NCI-H69 (cell line): ENCODE measurements around the gene PTX4.
"Not testable (repeated sequence)": the region's sequence is repeated elsewhere in the genome, so short reads cannot be mapped to it uniquely, and the experiment has no call there.

ENCODE experiments used
- DNase-seq: peaks from one replicate; lab custom pipeline; 2025; lab: John Stamatoyannopoulos, UW

Gene PTX4

GRCh38 chr16:1443980-1444729 lies 44.6 kb downstream of the PTX4 start, which contains the start of gene CCDC154:
Gene CCDC154 (minus strand): TSS chr16:1444556. CDS start chr16:1444322, 234 bp downstream.
- DNase-seq = no peak

DNA sequence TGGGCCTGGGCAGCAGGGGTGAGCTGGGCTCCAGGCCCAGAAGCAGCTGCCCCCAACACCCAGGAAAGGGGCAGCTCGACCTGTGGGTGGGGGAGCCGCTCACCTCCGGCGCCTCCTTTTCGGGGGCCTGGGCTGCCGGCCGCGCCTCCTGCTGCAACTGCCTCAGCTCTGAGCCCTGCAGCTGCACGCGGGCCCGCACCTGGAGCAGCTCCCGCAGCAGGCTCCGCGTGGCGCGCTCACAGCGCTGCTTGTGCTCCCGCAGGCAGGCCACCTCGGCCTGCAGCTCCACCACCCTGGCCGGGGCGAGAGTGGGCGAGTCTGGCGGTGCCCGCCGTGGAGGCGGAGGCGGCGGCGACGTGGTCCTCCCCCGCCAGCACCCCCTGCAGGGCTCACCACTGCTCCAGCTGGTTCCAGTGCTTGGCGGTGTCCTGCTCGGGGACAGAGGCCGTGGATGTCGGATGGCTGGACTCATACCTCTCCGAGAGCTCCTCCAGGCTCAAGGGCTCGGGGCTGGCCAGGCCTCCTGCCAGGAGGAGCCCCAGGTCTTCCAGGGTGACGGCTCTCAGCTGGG lies 45.3 kb downstream of the PTX4 start:
- DNase-seq = no peak

DNA sequence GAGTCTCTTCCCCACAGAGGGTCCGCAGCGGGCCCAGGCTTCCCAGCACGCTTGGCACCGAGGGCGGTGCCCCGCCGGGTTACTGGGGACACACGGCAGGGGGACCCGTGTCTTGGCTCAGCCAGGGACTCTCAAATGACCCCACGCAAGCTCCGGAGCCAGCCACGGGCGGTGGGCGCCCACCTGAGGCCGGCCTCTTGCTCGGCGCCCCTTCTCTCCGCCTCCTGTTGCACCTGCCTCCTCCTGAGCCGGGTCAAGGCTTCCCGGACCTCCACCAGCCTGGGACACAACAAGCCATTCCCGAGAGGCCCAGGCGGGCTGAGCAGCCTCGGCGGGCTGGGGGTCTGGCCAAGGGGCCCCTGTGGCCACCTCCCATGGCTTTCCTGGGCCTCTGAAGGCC lies 46.0 kb downstream of the PTX4 start:
- DNase-seq = no peak

- peak; percentile 26 for DNase-seq
Measured at GRCh38 chr16:1441391-1441829, 47.3 kb downstream of the PTX4 start.

GRCh38 chr16:1439699-1440074 lies 49.1 kb downstream of the PTX4 start:
- not testable (repeated sequence) for DNase-seq

DNA sequence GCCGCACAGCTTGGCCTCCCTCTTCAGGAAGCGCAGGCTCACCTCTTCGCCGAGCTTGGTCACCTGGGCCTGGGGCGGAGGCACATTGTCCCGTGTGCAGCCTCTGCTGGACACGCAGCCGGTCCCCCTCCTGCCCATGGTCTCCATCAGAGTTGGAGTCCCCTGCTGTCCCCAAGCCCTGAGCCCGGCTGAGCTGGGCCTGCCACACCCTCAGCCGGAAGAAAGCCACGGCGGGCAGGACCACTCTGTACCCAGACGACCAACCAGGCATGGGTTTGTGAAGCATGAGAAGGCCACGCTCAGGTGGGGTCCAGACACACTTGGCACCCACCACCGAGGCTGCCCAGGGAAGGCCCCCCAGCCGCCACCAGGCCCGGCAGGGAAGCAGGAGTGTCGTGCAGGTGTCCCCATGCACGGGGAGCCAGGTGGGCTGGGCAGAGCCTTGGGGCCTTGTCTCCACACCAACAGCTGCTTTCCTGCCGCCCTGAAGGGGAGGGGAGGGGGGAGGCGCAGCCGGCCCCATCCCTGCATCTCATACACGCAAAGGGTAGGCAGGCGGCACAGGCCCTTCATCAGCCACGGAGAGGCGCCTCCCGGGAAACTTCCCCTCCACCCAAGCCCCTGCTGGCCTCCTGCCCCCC lies 49.6 kb downstream of the PTX4 start:
- peak; percentile 75 for DNase-seq

DNA sequence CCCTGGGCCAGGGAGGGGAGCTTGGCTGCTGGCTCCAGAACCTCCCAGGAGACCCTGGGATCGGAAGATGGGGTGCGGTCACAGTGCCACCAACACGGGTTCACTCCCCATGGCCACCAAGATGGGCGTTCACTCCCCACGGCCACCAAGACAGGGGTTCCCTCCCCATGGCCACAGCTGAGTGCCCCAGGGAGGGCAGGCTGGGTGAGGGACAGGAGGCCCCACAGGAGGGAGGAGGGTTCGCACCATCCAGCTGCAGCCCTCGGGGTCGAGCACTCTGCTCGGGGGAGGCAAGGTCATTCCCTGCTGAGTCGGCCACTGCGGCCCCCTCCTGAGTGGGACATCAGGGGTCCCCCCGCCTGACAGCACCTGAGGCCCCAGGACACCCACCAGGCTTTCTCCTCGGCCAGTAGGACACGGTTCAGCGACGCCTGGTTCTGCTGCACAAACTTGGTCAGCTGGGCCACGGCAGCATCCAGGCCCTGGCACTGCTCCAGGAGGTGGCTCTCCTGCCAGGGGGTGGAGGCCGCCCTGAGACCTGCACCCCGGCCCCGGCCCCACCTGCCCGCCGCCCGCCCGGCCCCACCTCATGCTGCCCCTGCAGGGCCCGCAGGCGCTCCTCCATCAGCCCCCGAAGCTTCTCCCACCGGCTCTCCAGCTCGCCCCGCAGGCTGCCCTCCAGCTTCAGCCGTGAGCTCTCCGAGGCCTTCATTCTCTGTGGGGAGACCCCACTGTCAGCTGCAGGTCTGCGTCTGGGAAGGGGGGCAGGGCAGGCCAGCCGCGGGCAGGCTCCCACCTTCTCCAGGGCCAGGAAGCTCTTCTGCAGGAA lies 50.3 kb downstream of the PTX4 start:
- peak; percentile 42 for DNase-seq

GRCh38 chr16:1437606-1438005 lies 51.1 kb downstream of the PTX4 start:
- no peak for DNase-seq

GRCh38 chr16:1436731-1437355 lies 51.9 kb downstream of the PTX4 start:
- DNase-seq = no peak

DNA sequence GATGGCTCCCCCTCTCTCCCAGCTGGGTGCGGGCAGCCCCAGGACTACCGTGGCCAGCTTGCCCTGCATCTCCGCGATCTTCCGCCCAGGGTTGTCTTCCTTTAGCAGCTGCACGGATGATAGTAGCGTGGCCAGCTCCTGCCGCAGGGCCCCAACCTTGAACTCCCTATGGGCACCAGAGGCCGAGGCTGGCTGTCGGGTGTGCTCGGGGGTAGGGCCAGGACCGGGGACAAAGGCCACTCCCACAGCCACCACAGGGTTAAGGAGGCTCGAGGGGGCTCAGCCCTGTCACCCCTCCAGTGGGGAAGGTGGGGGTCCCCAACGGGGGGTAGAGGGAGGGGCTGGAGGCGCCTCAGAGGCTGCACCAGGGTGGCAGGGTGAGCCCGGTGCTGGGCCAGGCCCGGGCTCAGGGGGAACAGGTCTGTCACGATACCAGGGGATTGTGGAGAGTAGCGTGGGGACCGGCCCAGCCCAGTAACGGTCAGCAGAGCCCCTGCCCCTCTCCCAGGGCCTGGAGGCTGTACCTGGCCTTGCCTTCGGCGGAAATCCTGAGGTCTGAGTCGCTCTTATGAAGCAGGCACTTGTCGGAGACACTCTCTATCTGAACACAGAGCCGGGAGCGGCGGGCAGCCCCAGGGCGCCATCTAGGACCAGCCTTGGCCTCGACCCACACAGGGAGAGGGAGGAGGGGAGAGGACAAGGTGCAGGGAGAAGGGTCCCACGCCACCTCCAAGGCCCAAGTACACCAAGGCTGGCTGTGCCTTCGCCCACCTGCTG lies 52.6 kb downstream of the PTX4 start:
- DNase-seq = peak; percentile 12
